ENCODE results near the gene ARL1. TPM values are rescaled to one million over a fixed set of nuclear protein-coding genes. Genes with fewer than 3 reads are reported as not detected.

ARL1 gene
- total RNA-seq, 1 experiment from 2014 or later = 76.0 TPM

DNA sequence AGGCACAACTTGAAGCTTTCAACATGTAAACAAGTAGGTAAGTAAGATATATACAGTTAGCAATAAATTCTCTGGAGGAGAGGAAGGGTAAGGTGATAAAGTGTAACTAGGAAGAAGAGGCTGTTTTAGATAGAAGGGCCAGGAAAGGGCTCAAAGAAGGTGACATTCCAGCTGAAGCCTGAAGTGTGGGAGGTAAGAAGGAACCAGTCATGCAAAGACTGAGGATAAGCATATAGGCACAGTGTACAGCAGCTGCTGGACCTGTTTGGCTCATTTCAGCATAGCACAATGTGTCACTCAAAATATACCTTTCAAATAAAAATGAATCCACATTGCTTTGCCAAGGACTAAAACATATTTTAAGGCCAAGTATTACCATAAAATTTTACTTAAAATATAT is 28.6 kb upstream of the ARL1 start:
- Histone ChIP-seq H3K27ac (ENCODE audit: low read depth, low read length) (no peak overlapping the region), H3K36me3 (ENCODE audit: control insufficient read depth in 1 of 2, insufficient read depth in 2 of 2, low read length in 2 of 2) (no peaks in the 10 kb centered on the region), H4K20me1 (ENCODE audit: insufficient read depth) (no peaks in the 10 kb centered on the region), H2AFZ (ENCODE audit: low read depth, low read length, poor library complexity, severe bottlenecking) (no peak overlapping the region), H3K4me3 (replicated peaks in 1 of 2; ENCODE audit: low read depth in 1 of 2, low read length in 2 of 2) (no peak overlapping the region), H3K9me3 (ENCODE audit: control insufficient read depth in 1 of 2, insufficient read depth in 1 of 2, low read depth in 1 of 2, low read length in 2 of 2) (no peaks in the 10 kb centered on the region), H3K79me2 (ENCODE audit: insufficient read depth, low read length) (no peaks in the 10 kb centered on the region), H3K9me2 (ENCODE audit: insufficient read depth) (no peaks in the 10 kb centered on the region), H3K27me3 (ENCODE audit: insufficient read depth, low read length) (no peaks in the 10 kb centered on the region), H3K4me2 (ENCODE audit: low read length) (no peak overlapping the region), H3K9ac (ENCODE audit: low read length) (no peak overlapping the region), H3K4me1 (ENCODE audit: control insufficient read depth in 1 of 2, insufficient read depth in 2 of 2, low read length in 2 of 2) (no peaks in the 10 kb centered on the region)
- DNase-seq (ENCODE audit: low read depth, low spot score) = no peak
- CTCF ChIA-PET = no interaction called here
- TF ChIP-seq SRF (IDR thresholded peaks at IDR 0.05; ENCODE audit: low read depth) = no peak
- intact Hi-C loops (cut with micrococcal nuclease) = no loop called here
- BruUV-seq (replicated peaks) = no TSS peak
- POLR2A ChIA-PET = no interaction called here
- no peak for ATAC-seq
- RAD21 ChIA-PET (ENCODE audit: low non-redundant PET in 1 of 2, low total read pairs in 2 of 2, uncharacterized antibody in 2 of 2, unreplicated experiment in 2 of 2) = no interaction called here

DNA sequence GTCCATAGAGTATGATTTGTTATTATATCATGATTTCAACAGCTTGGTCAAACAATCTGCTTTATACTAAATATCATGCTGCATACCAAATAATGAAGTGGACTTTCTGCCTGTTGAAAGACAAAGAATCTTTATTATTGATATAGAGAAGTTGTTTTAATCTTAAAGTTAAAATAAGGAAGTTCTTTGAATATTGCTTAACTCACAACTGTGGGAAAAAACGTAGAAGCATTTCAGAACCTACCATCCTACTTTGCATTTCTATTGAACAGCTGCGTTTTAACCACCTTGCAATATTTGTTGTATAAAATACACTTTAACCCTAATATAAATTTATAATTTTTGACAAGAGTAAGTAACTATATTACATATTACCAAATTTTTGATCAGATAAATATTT is 22.9 kb upstream of the ARL1 start:
- ChIA-PET POLR2A (no interaction called here), CTCF (no interaction called here), RAD21 (ENCODE audit: low non-redundant PET in 1 of 2, low total read pairs in 2 of 2, uncharacterized antibody in 2 of 2, unreplicated experiment in 2 of 2) (no interaction called here)
- Histone ChIP-seq H3K36me3 (ENCODE audit: control insufficient read depth in 1 of 2, insufficient read depth in 2 of 2, low read length in 2 of 2) (no peaks in the 10 kb centered on the region), H3K9me2 (ENCODE audit: insufficient read depth) (no peaks in the 10 kb centered on the region), H3K79me2 (ENCODE audit: insufficient read depth, low read length) (no peaks in the 10 kb centered on the region), H2AFZ (ENCODE audit: low read depth, low read length, poor library complexity, severe bottlenecking) (no peak overlapping the region), H3K27me3 (ENCODE audit: insufficient read depth, low read length) (no peaks in the 10 kb centered on the region), H3K9ac (ENCODE audit: low read length) (no peak overlapping the region), H3K27ac (ENCODE audit: low read depth, low read length) (no peak overlapping the region), H4K20me1 (ENCODE audit: insufficient read depth) (no peaks in the 10 kb centered on the region), H3K4me2 (ENCODE audit: low read length) (no peak overlapping the region), H3K4me1 (ENCODE audit: control insufficient read depth in 1 of 2, insufficient read depth in 2 of 2, low read length in 2 of 2) (no peaks in the 10 kb centered on the region), H3K4me3 (replicated peaks in 1 of 2; ENCODE audit: low read depth in 1 of 2, low read length in 2 of 2) (no peak overlapping the region), H3K9me3 (ENCODE audit: control insufficient read depth in 1 of 2, insufficient read depth in 1 of 2, low read depth in 1 of 2, low read length in 2 of 2) (no peaks in the 10 kb centered on the region)
- no TSS peak for BruUV-seq (replicated peaks)
- ATAC-seq = no peak
- no peak for DNase-seq (ENCODE audit: low read depth, low spot score)
- intact Hi-C loops (cut with micrococcal nuclease) = no loop called here
- TF ChIP-seq, protein P1, sequence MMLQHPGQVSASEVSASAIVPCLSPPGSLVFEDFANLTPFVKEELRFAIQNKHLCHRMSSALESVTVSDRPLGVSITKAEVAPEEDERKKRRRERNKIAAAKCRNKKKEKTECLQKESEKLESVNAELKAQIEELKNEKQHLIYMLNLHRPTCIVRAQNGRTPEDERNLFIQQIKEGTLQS (IDR thresholded peaks at IDR 0.05) = no peak
- TF ChIP-seq JUND (IDR thresholded peaks at IDR 0.05) (no peak), EGR1 (IDR thresholded peaks at IDR 0.05; ENCODE audit: low read depth) (no peak), SRF (IDR thresholded peaks at IDR 0.05; ENCODE audit: low read depth) (no peak), TCF7L2 (IDR thresholded peaks at IDR 0.05; ENCODE audit: borderline replicate concordance, extremely low read depth, insufficient read depth, insufficient read length) (no peak), EZH2phosphoT487 (IDR thresholded peaks at IDR 0.05; ENCODE audit: borderline replicate concordance) (no peak), CEBPB (IDR thresholded peaks at IDR 0.05; ENCODE audit: low read depth) (no peak), SIN3A (IDR thresholded peaks at IDR 0.05; ENCODE audit: low read depth) (no peak), ZFX (IDR thresholded peaks at IDR 0.05) (no peak), YY1 (IDR thresholded peaks at IDR 0.05; ENCODE audit: extremely low read depth, insufficient replicate concordance, low read depth, low read length) (no peak)
- TF ChIP-seq, protein P2, sequence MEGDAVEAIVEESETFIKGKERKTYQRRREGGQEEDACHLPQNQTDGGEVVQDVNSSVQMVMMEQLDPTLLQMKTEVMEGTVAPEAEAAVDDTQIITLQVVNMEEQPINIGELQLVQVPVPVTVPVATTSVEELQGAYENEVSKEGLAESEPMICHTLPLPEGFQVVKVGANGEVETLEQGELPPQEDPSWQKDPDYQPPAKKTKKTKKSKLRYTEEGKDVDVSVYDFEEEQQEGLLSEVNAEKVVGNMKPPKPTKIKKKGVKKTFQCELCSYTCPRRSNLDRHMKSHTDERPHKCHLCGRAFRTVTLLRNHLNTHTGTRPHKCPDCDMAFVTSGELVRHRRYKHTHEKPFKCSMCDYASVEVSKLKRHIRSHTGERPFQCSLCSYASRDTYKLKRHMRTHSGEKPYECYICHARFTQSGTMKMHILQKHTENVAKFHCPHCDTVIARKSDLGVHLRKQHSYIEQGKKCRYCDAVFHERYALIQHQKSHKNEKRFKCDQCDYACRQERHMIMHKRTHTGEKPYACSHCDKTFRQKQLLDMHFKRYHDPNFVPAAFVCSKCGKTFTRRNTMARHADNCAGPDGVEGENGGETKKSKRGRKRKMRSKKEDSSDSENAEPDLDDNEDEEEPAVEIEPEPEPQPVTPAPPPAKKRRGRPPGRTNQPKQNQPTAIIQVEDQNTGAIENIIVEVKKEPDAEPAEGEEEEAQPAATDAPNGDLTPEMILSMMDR (IDR thresholded peaks at IDR 0.05 in 2 of 3, conservative IDR thresholded peaks at IDR 0.05 in 1 of 3; ENCODE audit: borderline replicate concordance in 1 of 3, insufficient read depth in 1 of 3, low read depth in 2 of 3, low read length in 2 of 3) = no peak
- TF ChIP-seq, protein P3, sequence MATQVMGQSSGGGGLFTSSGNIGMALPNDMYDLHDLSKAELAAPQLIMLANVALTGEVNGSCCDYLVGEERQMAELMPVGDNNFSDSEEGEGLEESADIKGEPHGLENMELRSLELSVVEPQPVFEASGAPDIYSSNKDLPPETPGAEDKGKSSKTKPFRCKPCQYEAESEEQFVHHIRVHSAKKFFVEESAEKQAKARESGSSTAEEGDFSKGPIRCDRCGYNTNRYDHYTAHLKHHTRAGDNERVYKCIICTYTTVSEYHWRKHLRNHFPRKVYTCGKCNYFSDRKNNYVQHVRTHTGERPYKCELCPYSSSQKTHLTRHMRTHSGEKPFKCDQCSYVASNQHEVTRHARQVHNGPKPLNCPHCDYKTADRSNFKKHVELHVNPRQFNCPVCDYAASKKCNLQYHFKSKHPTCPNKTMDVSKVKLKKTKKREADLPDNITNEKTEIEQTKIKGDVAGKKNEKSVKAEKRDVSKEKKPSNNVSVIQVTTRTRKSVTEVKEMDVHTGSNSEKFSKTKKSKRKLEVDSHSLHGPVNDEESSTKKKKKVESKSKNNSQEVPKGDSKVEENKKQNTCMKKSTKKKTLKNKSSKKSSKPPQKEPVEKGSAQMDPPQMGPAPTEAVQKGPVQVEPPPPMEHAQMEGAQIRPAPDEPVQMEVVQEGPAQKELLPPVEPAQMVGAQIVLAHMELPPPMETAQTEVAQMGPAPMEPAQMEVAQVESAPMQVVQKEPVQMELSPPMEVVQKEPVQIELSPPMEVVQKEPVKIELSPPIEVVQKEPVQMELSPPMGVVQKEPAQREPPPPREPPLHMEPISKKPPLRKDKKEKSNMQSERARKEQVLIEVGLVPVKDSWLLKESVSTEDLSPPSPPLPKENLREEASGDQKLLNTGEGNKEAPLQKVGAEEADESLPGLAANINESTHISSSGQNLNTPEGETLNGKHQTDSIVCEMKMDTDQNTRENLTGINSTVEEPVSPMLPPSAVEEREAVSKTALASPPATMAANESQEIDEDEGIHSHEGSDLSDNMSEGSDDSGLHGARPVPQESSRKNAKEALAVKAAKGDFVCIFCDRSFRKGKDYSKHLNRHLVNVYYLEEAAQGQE (IDR thresholded peaks at IDR 0.05; ENCODE audit: low read depth) = no peak
- TF ChIP-seq, protein P4, sequence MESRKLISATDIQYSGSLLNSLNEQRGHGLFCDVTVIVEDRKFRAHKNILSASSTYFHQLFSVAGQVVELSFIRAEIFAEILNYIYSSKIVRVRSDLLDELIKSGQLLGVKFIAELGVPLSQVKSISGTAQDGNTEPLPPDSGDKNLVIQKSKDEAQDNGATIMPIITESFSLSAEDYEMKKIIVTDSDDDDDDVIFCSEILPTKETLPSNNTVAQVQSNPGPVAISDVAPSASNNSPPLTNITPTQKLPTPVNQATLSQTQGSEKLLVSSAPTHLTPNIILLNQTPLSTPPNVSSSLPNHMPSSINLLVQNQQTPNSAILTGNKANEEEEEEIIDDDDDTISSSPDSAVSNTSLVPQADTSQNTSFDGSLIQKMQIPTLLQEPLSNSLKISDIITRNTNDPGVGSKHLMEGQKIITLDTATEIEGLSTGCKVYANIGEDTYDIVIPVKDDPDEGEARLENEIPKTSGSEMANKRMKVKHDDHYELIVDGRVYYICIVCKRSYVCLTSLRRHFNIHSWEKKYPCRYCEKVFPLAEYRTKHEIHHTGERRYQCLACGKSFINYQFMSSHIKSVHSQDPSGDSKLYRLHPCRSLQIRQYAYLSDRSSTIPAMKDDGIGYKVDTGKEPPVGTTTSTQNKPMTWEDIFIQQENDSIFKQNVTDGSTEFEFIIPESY (IDR thresholded peaks at IDR 0.05; ENCODE audit: extremely low read depth, insufficient replicate concordance, low read length) = no peak
